Activated CD4-positive, alpha-beta memory T cell treated with anti-CD3 and anti-CD28 coated beads, Interleukin-2, amount 10 ng/mL, durations not matched to agents 7 days and 5 days (primary cell): ENCODE measurements around the gene BTNL9. TPM values are rescaled to one million over a fixed set of nuclear protein-coding genes. Genes with fewer than 3 reads are reported as not detected.

Experiments
- CTCF ChIA-PET: fragments of 350-600 bp; sonication (Branson Sonifier 250); formaldehyde crosslinking; loops from one replicate; lab custom pipeline; 2021; ENCODE audit warnings: antibody characterized with exemption, inconsistent platforms; lab: Charles Lee
- POLR2A ChIA-PET: fragments of 350-600 bp; sonication (Branson Sonifier 250); formaldehyde crosslinking; loops from one replicate; lab custom pipeline; 2021; ENCODE audit warnings: antibody characterized with exemption; lab: Charles Lee
- DNase-seq: peaks from one replicate; pipeline ENCODE4 v3.0.0-alpha.2; 2020
- H3K27ac Mint-ChIP-seq: one replicate; pipeline ENCODE4 v1.8.0; 2021; ENCODE audit warnings: mild to moderate bottlenecking, mixed read lengths
- H3K27me3 Mint-ChIP-seq: one replicate; pipeline ENCODE4 v1.8.0; 2021; ENCODE audit warnings: mixed read lengths
- H3K36me3 Mint-ChIP-seq: one replicate; pipeline ENCODE4 v1.8.0; 2021; ENCODE audit warnings: low read depth, mixed read lengths
- H3K4me1 Mint-ChIP-seq: one replicate; pipeline ENCODE4 v1.8.0; 2021; ENCODE audit warnings: mixed read lengths
- H3K4me3 Mint-ChIP-seq: one replicate; pipeline ENCODE4 v1.8.0; 2021; ENCODE audit warnings: mild to moderate bottlenecking, mixed read lengths
- H3K9me3 Mint-ChIP-seq: one replicate; pipeline ENCODE4 v1.8.0; 2021; ENCODE audit warnings: mixed read lengths
- total RNA-seq, 2 experiments: library from RNA; stranded (reverse); gene quantifications; one replicate each; pipeline ENCODE4 v1.2.3, GENCODE V29; 2021

The BTNL9 gene
- total RNA-seq, 2 experiments from 2014 or later: not detected

DNA sequence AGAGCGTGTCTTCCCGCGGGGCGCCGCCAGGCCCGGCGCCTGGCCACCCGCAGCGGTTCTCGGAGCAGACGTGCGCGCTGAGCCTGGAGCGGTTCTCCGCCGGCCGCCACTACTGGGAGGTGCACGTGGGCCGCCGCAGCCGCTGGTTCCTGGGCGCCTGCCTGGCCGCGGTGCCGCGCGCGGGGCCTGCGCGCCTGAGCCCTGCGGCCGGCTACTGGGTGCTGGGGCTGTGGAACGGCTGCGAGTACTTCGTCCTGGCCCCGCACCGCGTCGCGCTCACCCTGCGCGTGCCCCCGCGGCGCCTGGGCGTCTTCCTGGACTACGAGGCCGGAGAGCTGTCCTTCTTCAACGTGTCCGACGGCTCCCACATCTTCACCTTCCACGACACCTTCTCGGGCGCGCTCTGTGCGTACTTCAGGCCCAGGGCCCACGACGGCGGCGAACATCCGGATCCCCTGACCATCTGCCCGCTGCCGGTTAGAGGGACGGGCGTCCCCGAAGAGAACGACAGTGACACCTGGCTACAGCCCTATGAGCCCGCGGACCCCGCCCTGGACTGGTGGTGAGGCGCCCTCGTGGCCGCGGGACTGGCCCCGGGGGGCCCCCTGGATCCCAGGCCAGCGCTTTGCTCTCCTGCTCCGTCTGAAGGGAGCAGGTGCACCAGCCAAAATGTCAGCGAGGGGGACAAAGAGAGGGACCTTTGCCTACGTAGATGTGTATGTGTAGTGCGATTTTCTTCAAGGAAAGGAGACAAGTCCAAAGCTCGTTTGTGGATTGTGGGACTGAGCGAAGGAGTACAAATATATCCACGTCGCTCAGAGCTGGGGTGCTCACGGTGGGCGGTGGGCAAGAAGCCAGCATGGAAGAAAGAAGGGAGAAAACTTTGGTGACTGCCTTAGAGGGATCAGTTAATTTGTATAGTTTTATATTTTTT lies 19.5 kb downstream of the BTNL9 start:
- DNase-seq: no peak
- ChIA-PET POLR2A (no interaction called here), CTCF (no interaction called here)
- H3K4me3 Mint-ChIP-seq: no peak overlapping the region
- peaks cover 76% of the 10 kb centered on the region for H3K27me3 Mint-ChIP-seq
- H3K9me3 Mint-ChIP-seq: no peaks in the 10 kb centered on the region
- H3K27ac Mint-ChIP-seq: no peak overlapping the region
- H3K36me3 Mint-ChIP-seq: peaks cover 4% of the 10 kb centered on the region
- no peaks in the 10 kb centered on the region for H3K4me1 Mint-ChIP-seq

DNA sequence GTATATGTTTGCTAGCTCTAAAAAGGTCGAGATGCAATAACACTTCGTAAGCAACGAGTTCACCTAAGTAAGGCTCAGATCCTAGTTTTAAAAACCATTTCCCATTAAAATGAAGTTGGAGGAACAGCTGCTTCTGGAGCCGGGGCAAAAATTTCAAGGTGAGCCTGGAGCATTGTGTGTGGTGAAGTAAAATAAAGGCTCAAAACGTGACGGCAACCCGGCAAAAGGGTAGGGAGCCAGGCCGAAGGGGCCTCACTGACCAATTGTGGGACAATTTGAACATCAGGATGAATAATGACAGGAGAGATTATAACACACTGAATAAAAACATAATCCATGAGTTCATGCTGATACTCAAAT lies 20.1 kb downstream of the BTNL9 start:
- H3K4me1 Mint-ChIP-seq: no peaks in the 10 kb centered on the region
- POLR2A ChIA-PET: no interaction called here
- DNase-seq: no peak

DNA sequence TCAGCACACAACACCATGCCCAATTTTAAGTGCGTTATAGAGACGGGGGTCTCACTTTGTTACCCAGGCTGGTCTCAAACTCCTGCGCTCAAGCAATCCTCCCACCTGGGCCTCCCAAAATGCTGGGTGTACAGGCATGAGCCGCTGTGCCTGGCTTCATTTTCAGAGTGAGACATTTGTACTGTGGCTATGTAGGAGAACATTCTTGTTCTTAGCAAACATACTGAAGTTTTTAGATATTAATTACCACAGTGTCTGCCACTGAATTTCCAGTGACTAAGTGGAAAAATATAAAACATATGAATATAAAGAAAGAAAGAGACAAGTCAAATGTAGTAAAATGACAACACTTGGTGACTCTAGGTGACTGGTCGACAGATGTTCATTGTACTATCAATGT lies 20.9 kb downstream of the BTNL9 start:
- Mint-ChIP-seq H3K4me1 (no peaks in the 10 kb centered on the region), H3K4me3 (no peak overlapping the region), H3K27ac (no peak overlapping the region), H3K9me3 (no peaks in the 10 kb centered on the region), H3K27me3 (peaks cover 65% of the 10 kb centered on the region), H3K36me3 (peaks cover 4% of the 10 kb centered on the region)
- CTCF ChIA-PET: no interaction called here
- POLR2A ChIA-PET: no interaction called here
- DNase-seq: no peak

More for the DNA sequence above, 20.1 kb downstream of the BTNL9 start:
- CTCF ChIA-PET: no interaction called here
- peaks cover 4% of the 10 kb centered on the region for H3K36me3 Mint-ChIP-seq
- no peak overlapping the region for H3K4me3 Mint-ChIP-seq
- peaks cover 71% of the 10 kb centered on the region for H3K27me3 Mint-ChIP-seq
- H3K9me3 Mint-ChIP-seq: no peaks in the 10 kb centered on the region
- H3K27ac Mint-ChIP-seq: no peak overlapping the region

DNA sequence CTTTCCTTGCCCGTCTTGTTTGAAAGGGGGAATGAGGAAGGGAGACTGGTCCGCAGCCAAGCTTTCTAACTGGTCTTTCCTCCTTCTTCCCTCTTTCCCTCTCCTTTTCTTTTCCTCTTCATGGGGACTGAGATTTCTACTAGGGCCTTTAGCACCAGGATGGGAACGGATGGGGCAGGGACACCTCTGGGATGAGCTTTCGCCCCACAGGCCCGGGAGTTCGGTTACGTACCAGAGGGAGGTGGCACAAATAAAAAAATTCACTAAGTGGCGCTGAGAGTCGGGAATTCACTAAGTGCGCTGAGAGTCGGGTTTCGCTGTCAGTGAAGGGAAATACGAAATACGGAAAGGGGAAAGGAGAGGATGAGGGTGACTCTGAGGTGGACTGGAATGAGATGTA lies 21.6 kb downstream of the BTNL9 start:
- DNase-seq: no peak
- Mint-ChIP-seq H3K9me3 (no peaks in the 10 kb centered on the region), H3K4me3 (no peak overlapping the region), H3K4me1 (no peaks in the 10 kb centered on the region), H3K36me3 (peaks cover 4% of the 10 kb centered on the region), H3K27me3 (peaks cover 58% of the 10 kb centered on the region), H3K27ac (no peak overlapping the region)
- CTCF ChIA-PET: no interaction called here
- POLR2A ChIA-PET: no interaction called here

DNA sequence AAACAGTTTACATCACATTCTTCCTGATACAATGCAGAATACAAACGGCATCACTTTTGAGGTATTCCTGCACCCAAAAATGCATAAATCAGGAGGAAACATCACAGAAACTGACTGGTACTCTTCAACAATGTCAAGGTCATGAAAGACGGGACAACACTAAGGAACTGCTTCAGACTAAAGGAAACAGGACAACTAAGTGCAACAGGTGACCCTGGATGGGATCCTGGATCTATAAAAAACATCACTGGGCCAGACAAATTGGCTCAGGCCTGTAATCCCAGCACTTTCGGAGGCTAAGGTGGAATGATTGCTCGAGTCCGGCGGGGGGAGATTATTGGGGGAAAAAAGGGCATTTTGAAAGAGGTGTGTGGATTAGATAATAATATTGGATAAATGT lies 22.6 kb downstream of the BTNL9 start:
- H3K9me3 Mint-ChIP-seq: no peaks in the 10 kb centered on the region
- CTCF ChIA-PET: no interaction called here
- no peak for DNase-seq
- H3K4me1 Mint-ChIP-seq: no peaks in the 10 kb centered on the region
- POLR2A ChIA-PET: no interaction called here
- H3K27ac Mint-ChIP-seq: no peak overlapping the region
- H3K27me3 Mint-ChIP-seq: peaks cover 49% of the 10 kb centered on the region
- H3K36me3 Mint-ChIP-seq: peaks cover 4% of the 10 kb centered on the region
- no peak overlapping the region for H3K4me3 Mint-ChIP-seq

DNA sequence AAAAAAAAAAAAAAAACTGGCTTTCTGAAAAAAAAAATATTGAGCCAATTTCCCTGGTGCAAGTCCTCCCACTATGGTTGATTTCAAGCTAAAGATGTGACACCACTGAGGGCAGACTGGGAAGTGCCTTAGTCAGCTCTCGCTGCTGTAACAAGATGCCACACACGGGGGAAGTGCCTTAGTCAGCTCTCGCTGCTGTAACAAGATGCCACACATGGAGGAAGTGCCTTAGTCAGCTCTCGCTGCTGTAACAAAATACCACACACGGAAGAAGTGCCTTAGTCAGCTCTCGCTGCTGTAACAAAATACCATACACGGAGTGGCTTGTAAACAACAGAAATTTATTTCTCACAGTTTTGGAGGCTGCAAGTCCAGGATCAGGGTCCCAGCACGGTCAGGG lies 23.4 kb downstream of the BTNL9 start:
- POLR2A ChIA-PET: no interaction called here
- H3K27ac Mint-ChIP-seq: no peak overlapping the region
- H3K36me3 Mint-ChIP-seq: peaks cover 4% of the 10 kb centered on the region
- H3K27me3 Mint-ChIP-seq: peaks cover 47% of the 10 kb centered on the region
- H3K4me1 Mint-ChIP-seq: no peaks in the 10 kb centered on the region
- DNase-seq: no peak
- CTCF ChIA-PET: no interaction called here
- H3K4me3 Mint-ChIP-seq: no peak overlapping the region
- H3K9me3 Mint-ChIP-seq: no peaks in the 10 kb centered on the region

DNA sequence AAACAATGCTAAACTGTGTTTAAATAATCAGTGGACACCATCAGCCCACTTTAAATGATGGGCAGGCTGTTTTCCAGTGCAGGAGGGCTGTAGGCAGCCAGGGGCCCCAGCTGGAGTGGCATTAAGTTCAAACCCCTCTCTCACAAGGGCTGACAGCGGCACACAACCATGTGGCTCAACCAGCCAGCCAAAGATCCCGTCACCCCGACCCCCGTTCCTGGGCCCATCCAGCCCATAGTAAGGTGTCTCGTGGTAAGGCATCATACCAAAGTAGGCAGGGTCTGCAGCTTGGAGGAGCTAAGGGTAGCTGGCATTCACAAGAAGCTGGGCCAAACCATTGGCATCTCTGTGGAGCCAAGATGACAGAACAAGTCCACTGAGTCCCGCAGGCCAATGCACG lies 24.9 kb downstream of the BTNL9 start:
- H3K27ac Mint-ChIP-seq: no peak overlapping the region
- DNase-seq: no peak
- peaks cover 45% of the 10 kb centered on the region for H3K27me3 Mint-ChIP-seq
- no peaks in the 10 kb centered on the region for H3K9me3 Mint-ChIP-seq
- peaks cover 4% of the 10 kb centered on the region for H3K36me3 Mint-ChIP-seq
- CTCF ChIA-PET: interaction anchor here (1.6 kb wide), 1 partner anchor 22 kb away, joined by 4 read pairs; no protein-coding TSS in a partner anchor
- POLR2A ChIA-PET: no interaction called here
- no peak overlapping the region for H3K4me3 Mint-ChIP-seq
- no peaks in the 10 kb centered on the region for H3K4me1 Mint-ChIP-seq

DNA sequence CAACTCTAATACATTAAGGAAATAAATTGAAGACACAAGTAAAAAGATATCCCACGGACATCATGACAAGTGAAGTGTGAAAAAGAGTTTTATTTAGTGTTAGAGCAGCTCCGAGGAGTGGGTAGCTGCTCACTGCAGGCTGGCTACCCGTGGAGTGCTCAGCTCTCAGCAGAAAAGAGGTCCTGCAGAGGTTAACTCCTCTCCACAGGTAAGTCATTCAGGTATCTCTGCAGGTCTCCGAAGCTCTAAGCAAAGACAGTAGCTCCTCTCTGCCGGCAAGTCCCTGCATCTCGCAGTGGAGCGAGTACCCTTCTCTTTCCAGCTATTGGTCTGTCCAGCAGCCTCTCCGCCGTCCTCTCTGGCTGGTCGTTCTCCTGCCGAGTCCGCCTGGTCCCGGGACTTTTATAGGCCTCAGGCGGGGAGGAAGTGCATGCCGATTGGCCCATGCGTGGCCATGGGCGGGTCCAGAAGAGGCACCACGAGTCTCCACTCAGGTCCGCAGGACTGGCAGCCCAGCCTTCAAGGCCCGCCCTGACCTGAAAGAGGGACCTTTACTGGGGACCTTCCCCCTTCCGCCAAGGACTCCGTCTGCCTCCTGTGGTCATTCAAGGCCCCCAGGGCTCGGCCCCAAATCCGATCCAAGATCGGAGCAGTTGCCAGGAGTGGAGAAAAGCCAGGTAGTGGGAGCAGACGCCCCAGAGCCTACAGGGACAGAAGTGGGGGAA lies 29.9 kb downstream of the BTNL9 start:
- Mint-ChIP-seq H3K36me3 (no peaks in the 10 kb centered on the region), H3K27me3 (peaks cover 14% of the 10 kb centered on the region), H3K4me3 (no peak overlapping the region), H3K9me3 (no peaks in the 10 kb centered on the region), H3K27ac (no peak overlapping the region), H3K4me1 (no peaks in the 10 kb centered on the region)
- DNase-seq: no peak
- POLR2A ChIA-PET: no interaction called here
- CTCF ChIA-PET: no interaction called here

DNA sequence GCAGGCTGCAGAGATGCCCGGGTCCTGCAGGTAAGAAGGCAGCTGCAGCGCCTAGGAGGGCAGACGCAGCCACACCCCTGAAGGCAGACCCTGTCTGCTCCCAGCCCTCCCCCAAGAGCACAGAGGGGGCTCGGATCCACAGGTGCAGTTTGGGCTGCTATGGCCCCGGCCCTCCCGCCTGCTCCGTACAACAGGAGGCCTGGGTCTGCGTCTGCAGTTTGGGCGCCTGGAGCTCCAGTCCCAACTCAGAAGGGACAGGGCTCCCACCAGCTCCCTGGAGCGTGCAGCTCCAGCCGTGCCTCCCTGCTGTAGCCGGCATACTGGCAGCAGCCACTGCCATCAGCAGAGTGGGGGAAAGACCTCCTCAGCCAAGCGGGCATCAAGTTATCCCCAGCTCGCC lies 30.5 kb downstream of the BTNL9 start:
- ChIA-PET CTCF (no interaction called here), POLR2A (no interaction called here)
- Mint-ChIP-seq H3K4me1 (no peaks in the 10 kb centered on the region), H3K4me3 (no peak overlapping the region), H3K27me3 (peaks cover 14% of the 10 kb centered on the region), H3K36me3 (no peaks in the 10 kb centered on the region), H3K9me3 (no peaks in the 10 kb centered on the region), H3K27ac (no peak overlapping the region)
- DNase-seq: no peak

DNA sequence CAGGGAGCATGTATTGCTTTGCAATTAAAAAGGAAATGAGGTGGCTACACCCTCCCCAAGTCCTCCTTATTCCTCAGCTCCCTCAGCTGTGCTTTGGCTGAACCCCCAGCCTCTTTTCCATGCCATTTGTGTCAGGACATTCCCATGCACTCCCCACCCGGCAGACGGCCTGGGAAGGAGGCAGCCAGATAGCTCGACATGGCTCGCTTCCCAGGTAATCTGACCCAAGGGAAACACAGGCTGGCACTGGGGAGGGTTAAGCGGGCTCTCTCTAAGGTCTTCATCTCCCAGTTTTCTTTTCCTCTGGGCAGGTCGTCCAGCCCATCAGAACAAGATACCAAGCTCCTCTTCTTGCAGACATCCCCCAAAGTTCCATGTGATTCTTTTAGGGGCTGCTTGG lies 31.2 kb downstream of the BTNL9 start:
- no peak overlapping the region for H3K27ac Mint-ChIP-seq
- no peak for DNase-seq
- H3K4me1 Mint-ChIP-seq: no peaks in the 10 kb centered on the region
- H3K4me3 Mint-ChIP-seq: no peak overlapping the region
- H3K9me3 Mint-ChIP-seq: no peaks in the 10 kb centered on the region
- no peaks in the 10 kb centered on the region for H3K36me3 Mint-ChIP-seq
- peaks cover 14% of the 10 kb centered on the region for H3K27me3 Mint-ChIP-seq
- ChIA-PET CTCF (no interaction called here), POLR2A (no interaction called here)

DNA sequence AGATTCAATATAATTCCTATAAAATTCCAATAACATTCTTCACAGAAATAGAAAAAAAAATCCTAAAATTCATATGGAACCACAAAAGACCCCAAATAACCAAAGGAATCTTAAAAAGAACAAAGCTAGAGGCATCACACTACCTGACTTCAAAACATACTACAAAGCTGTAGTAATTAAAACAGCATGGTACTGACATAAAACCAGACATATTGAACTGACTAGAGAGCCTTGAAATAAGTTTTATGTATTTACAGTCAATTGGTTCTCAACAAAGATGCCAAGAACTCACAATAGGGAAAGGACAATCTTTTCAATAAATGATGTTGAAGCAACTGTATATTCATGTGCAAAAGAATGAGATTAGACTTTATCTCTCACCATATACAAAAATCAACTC lies 36.9 kb downstream of the BTNL9 start:
- H3K4me1 Mint-ChIP-seq: no peaks in the 10 kb centered on the region

DNA sequence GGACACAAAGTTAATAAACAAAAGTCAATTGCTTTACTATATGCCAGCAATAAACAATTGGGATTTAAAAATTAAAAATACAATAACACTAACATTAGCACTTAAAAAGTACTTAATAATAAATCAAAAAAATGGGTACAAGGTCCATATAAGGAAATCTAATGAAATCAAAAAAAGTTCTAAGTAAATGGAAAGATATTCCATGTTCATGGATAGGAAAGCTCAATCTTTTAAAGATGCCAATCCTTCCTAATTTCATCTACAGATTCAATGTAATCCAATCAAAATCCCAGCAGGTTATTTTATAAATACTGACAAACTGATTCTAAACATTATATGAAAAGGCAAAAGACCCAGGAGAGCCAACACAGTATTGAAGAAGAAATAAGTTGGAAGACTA lies 41.9 kb downstream of the BTNL9 start:
- Mint-ChIP-seq H3K4me1 (no peaks in the 10 kb centered on the region), H3K27me3 (peaks cover 31% of the 10 kb centered on the region), H3K36me3 (no peaks in the 10 kb centered on the region), H3K4me3 (no peak overlapping the region), H3K9me3 (no peaks in the 10 kb centered on the region), H3K27ac (no peak overlapping the region)
- CTCF ChIA-PET: no interaction called here
- POLR2A ChIA-PET: no interaction called here
- DNase-seq: no peak

More for the DNA sequence above, 36.9 kb downstream of the BTNL9 start:
- H3K9me3 Mint-ChIP-seq: no peaks in the 10 kb centered on the region
- DNase-seq: no peak
- CTCF ChIA-PET: no interaction called here
- no peak overlapping the region for H3K4me3 Mint-ChIP-seq
- H3K27me3 Mint-ChIP-seq: peaks cover 10% of the 10 kb centered on the region
- no peaks in the 10 kb centered on the region for H3K36me3 Mint-ChIP-seq
- no peak overlapping the region for H3K27ac Mint-ChIP-seq
- POLR2A ChIA-PET: no interaction called here

DNA sequence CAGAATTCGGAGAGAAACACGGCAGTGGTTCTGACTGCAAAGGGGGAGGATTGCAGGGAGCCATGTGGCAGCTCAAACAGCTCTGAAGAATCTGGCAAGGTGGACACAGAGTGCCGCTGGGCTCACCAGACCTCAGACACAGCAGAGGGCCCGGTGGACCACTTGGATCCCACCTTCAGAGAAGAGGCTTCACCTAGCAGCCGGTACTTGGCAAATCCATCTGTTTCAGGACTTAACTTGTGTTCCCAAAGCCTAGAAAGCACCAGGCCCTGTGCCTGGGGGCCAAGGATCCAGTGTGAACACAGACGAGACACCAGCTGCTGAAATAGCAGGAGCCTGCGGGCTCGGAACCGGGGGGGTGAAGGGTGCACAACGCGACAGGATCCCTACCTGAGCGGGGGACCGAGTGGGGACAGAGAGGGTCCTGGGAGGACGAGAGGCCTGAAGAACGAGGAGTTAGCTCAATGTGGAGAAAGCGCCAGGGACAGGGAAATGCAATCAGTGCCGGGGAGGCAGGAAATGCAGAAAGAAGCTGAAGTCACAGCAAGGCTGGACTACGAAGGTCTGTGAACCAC lies 44.6 kb downstream of the BTNL9 start:
- ChIA-PET POLR2A (no interaction called here), CTCF (no interaction called here)
- Mint-ChIP-seq H3K9me3 (no peaks in the 10 kb centered on the region), H3K27ac (no peak overlapping the region), H3K4me1 (no peaks in the 10 kb centered on the region), H3K4me3 (no peak overlapping the region), H3K27me3 (peaks cover 33% of the 10 kb centered on the region), H3K36me3 (no peaks in the 10 kb centered on the region)
- no peak for DNase-seq
